Measurements from ENCODE around the gene GRIN2C.

The GRIN2C gene

GRCh38 chr17:74816905-74817620, 42.6 kb downstream of the GRIN2C start:
- no peak overlapping the region for H3K4me3 ChIP-seq (ENCODE audit: low read depth, low read length)
- no peak for DNase-seq (ENCODE audit: low read depth, low spot score)
- TF ChIP-seq, protein P1, sequence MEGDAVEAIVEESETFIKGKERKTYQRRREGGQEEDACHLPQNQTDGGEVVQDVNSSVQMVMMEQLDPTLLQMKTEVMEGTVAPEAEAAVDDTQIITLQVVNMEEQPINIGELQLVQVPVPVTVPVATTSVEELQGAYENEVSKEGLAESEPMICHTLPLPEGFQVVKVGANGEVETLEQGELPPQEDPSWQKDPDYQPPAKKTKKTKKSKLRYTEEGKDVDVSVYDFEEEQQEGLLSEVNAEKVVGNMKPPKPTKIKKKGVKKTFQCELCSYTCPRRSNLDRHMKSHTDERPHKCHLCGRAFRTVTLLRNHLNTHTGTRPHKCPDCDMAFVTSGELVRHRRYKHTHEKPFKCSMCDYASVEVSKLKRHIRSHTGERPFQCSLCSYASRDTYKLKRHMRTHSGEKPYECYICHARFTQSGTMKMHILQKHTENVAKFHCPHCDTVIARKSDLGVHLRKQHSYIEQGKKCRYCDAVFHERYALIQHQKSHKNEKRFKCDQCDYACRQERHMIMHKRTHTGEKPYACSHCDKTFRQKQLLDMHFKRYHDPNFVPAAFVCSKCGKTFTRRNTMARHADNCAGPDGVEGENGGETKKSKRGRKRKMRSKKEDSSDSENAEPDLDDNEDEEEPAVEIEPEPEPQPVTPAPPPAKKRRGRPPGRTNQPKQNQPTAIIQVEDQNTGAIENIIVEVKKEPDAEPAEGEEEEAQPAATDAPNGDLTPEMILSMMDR (IDR thresholded peaks at IDR 0.05; ENCODE audit: low read depth, low read length), result no peak
- in situ Hi-C loops (cut with HindIII; ENCODE audit: low sequenced_read_pairs), result no loop called here

DNA sequence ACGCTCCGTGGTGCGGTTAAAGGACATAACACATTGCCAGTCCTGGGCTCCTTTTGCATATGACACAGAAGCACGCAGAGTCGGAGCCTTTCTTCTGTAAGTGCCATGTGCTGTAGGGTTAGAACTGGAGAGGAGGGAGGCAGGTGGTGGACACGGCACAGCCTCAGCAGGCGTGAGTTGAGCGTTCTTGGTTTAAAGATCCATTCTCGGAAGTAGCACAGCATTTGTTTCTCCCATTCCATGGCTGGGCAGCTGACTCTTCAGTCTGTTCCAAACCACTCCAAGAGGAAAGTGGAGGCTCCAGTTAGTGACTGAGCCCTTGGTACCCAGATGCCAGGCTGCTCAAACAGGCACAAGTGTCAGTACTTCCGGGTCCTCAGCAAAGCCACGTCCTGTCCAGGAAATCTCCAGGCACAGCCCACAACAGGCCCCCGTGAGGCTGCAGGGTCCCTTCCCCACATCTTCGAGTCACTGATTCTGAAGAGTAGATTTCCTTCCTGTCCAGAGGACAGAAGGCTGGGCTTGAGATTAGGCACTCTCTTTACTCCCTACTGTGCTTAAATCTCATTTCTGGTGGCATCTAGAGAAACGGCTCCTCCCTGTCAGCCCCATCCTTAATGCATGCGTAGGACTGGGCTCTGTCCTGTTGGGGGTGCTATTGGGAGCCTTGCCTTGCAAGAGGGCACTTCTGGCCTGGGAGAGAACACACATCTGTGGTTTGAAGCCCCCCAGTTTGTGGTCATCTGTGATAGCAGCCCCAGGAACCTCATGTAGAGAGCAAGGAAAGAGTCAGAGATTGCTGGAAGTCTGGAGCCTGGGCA, 43.9 kb downstream of the GRIN2C start:
- in situ Hi-C loops (cut with HindIII; ENCODE audit: low sequenced_read_pairs), result no loop called here

GRCh38 chr17:74815067-74815466, 44.6 kb downstream of the GRIN2C start:
- no peak for DNase-seq (ENCODE audit: low read depth, low spot score)
- no peak overlapping the region for H3K4me3 ChIP-seq (ENCODE audit: low read depth, low read length)
- TF ChIP-seq, protein P1 (IDR thresholded peaks at IDR 0.05; ENCODE audit: low read depth, low read length), result no peak
- in situ Hi-C loops (cut with HindIII; ENCODE audit: low sequenced_read_pairs), result no loop called here

More for the DNA sequence above, 43.9 kb downstream of the GRIN2C start:
- H3K4me3 ChIP-seq (ENCODE audit: low read depth, low read length), result no peak overlapping the region
- TF ChIP-seq, protein P1 (IDR thresholded peaks at IDR 0.05; ENCODE audit: low read depth, low read length), result peak; percentile 42
- no peak for DNase-seq (ENCODE audit: low read depth, low spot score)

DNA sequence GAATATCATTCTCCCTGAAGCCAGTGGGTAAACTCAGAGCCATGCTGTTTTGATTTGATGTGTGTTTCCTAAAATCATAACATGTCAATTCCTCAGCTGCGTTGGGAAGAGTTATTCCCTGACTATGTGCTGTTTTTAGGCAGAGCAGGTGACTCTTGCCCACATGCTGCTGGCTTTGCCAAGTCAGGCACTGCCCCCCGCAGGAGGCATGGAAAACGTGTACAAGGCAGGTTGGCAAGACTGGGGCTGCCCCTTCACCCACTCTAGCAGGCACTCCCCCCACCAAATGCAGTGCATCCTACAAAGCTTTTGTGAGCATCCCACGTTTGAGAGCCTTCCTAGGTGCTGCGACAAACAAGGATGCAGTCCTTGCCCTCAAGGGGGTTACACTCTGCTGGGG, 45.2 kb downstream of the GRIN2C start:
- H3K4me3 ChIP-seq (ENCODE audit: low read depth, low read length), result no peak overlapping the region
- TF ChIP-seq, protein P1 (IDR thresholded peaks at IDR 0.05; ENCODE audit: low read depth, low read length), result peak; percentile 3
- no peak for DNase-seq (ENCODE audit: low read depth, low spot score)
- in situ Hi-C loops (cut with HindIII; ENCODE audit: low sequenced_read_pairs), result no loop called here

DNA sequence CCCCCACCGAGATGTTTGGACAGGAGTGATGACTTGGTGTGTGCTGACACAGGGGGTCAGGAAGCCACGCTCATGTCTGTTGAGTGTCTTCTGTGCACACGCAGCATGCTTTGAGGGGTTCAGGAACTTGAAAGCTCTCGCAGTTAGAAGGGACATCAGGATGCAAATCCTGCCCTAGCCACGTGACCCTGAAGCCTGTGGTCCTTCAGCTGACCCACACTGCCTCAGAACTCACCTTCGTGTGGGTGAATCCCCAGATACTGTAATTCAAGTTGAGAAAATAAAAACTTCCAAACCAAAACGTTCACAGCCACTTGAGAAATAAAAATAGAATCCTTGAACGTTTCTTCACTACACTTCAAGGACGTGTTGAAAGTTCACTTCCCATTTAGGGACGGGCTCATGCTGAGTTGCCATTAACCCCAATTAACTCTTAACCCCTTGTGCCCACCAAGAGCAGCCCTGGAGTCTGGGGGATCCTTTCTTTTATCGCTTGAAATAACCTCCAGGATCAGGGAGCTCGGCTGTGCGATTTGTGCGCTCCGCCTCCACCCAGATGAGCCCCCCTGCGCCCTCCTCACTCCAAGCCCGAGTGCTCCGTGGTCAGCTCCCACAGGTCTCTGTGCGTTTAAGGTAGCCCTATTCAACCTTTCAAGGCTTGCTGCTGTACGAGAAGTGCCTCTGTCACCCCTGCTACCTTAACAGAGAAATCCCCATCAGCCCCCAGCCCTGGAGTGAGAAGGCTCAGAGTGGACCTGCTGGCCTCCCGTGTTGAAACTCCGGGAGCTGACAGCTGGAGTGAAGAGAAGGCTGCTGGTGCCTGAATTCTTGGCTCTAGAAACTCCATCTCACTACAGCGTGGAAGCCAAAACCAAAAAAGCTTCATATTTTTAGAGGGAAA, 47.3 kb downstream of the GRIN2C start:
- in situ Hi-C loops (cut with HindIII; ENCODE audit: low sequenced_read_pairs), result no loop called here
- H3K4me3 ChIP-seq (ENCODE audit: low read depth, low read length), result no peak overlapping the region
- TF ChIP-seq, protein P1 (IDR thresholded peaks at IDR 0.05; ENCODE audit: low read depth, low read length), result no peak
- DNase-seq (ENCODE audit: low read depth, low spot score), result no peak

Measured in astrocyte of the spinal cord (primary cell).